Spleen (tissue), 7 donors: ENCODE results near the gene MSI2.

Source experiments
- POLR2A ChIP-seq, 3 donors: fragments of 450-650 bp; IDR thresholded peaks; one replicate each; pipeline ENCODE4 v1.5.1; 2017; ENCODE audit warnings: antibody characterized with exemption in 3 of 3, mild to moderate bottlenecking in 1 of 3
- TF ChIP-seq, protein P1 (sequence below), 11 experiments: fragments of 200-600 bp in 7 of 11; fragments of 450-650 bp in 4 of 11; sonication (generic) in 4 of 11; IDR thresholded peaks in 8 of 11; conservative IDR thresholded peaks in 3 of 11; 1 replicate in 7 of 11; 2 replicates in 4 of 11; pipeline versions ENCODE4 v1.4.0 to v1.8.0; 2016 to 2021; ENCODE audit warnings: antibody characterized with exemption in 11 of 11, inconsistent platforms in 4 of 11, mild to moderate bottlenecking in 1 of 11
- donor health status: DM: no; HTN: no; CAD: no; lungs with moderate emphysema.
- donor health status: DM: no; HTN: no; CAD: no.
- donor health status: DM: no; HTN: no; CAD: no.

DNA sequence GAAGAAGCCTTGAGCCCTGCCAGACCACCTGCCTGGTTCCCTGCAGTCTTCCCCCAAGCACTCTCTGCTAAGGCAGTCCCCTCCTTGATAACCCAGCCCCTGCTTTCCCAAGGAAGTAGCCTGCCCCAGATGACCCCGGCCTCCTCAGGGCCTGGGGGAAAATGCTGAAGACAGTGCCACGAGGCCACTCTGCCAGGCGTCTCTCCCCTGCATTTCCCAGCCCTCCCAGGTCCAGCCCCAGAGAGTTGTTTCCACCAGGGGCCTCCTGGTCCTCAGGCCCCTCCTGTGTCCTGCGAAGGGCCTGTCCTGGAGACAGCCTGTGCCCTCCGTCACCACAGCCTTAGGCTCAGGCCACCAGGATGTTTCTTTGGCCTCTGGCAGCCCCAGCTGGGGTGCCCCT, 392.4 kb downstream of the MSI2 start:
- TF ChIP-seq, protein P1, sequence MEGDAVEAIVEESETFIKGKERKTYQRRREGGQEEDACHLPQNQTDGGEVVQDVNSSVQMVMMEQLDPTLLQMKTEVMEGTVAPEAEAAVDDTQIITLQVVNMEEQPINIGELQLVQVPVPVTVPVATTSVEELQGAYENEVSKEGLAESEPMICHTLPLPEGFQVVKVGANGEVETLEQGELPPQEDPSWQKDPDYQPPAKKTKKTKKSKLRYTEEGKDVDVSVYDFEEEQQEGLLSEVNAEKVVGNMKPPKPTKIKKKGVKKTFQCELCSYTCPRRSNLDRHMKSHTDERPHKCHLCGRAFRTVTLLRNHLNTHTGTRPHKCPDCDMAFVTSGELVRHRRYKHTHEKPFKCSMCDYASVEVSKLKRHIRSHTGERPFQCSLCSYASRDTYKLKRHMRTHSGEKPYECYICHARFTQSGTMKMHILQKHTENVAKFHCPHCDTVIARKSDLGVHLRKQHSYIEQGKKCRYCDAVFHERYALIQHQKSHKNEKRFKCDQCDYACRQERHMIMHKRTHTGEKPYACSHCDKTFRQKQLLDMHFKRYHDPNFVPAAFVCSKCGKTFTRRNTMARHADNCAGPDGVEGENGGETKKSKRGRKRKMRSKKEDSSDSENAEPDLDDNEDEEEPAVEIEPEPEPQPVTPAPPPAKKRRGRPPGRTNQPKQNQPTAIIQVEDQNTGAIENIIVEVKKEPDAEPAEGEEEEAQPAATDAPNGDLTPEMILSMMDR (IDR thresholded peaks at IDR 0.05 in 8 of 11, conservative IDR thresholded peaks at IDR 0.05 in 3 of 11) = no peak
- TF ChIP-seq POLR2A (IDR thresholded peaks at IDR 0.05) = no peak
